GM21423 (cell line): Measurements from ENCODE around the gene AKT2.

Experiments
- ATAC-seq: cut with Tn5 transposase; IDR thresholded peaks from one replicate; pipeline ENCODE4 v1.9.1; 2021; ENCODE audit warnings: mild to moderate bottlenecking, moderate library complexity; ENCODE audit not compliant: unreplicated experiment

Gene AKT2

GRCh38 chr19:40237791-40238190 lies 47.4 kb downstream of the AKT2 start:
- no peak for ATAC-seq

GRCh38 chr19:40236366-40236765 lies 48.8 kb downstream of the AKT2 start:
- ATAC-seq: no peak

- ATAC-seq: no peak
Measured at GRCh38 chr19:40236026-40236355, 49.2 kb downstream of the AKT2 start.

GRCh38 chr19:40235238-40236025 lies 49.7 kb downstream of the AKT2 start:
- no peak for ATAC-seq

GRCh38 chr19:40234429-40235237 lies 50.5 kb downstream of the AKT2 start:
- ATAC-seq: no peak

- ATAC-seq: no peak
Measured at GRCh38 chr19:40233811-40234389, 51.2 kb downstream of the AKT2 start.

- no peak for ATAC-seq
Measured at GRCh38 chr19:40232949-40233810, 52.0 kb downstream of the AKT2 start.

- no peak for ATAC-seq
Measured at GRCh38 chr19:40232479-40232878, 52.7 kb downstream of the AKT2 start.

GRCh38 chr19:40231544-40232424 lies 53.4 kb downstream of the AKT2 start:
- ATAC-seq: no peak

GRCh38 chr19:40231057-40231456 lies 54.1 kb downstream of the AKT2 start:
- ATAC-seq: no peak

- ATAC-seq: no peak
Measured at GRCh38 chr19:40229926-40230417, 55.2 kb downstream of the AKT2 start.

- ATAC-seq: no peak
Measured at GRCh38 chr19:40229484-40229883, 55.7 kb downstream of the AKT2 start.

- no peak for ATAC-seq
Measured at GRCh38 chr19:40228863-40229262, 56.3 kb downstream of the AKT2 start.

GRCh38 chr19:40228346-40228745 lies 56.8 kb downstream of the AKT2 start:
- ATAC-seq: no peak

GRCh38 chr19:40225440-40226305 lies 59.5 kb downstream of the AKT2 start:
- ATAC-seq: no peak

- no peak for ATAC-seq
Measured at GRCh38 chr19:40224342-40225150, 60.6 kb downstream of the AKT2 start.

GRCh38 chr19:40223135-40223822 lies 61.9 kb downstream of the AKT2 start:
- ATAC-seq: no peak
